ENCODE measurements around the gene SP2.

Gene SP2

DNA sequence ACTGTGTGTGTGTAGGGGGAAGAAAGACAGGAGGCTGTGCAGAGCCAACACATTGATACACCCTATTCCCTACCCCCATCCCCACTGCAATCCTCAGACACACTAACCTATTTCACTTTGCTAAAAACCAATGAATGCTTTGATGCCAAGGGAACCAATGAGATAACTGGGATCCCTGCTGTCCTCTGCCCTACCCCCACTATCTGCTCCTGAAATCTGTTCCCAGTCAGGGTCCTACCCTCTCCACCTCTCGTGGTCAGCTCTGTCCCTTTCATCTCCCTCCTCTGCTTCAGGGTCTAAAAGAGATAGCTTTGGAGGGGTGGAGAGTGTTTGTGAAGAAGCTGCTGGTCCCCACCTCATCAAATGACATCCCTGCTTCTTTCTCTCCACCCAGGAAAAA lies 26.0 kb upstream of the SP2 start:
- DNase-seq (ENCODE audit: extremely low read depth in 1 of 2, low read depth in 1 of 2) = no peak

DNA sequence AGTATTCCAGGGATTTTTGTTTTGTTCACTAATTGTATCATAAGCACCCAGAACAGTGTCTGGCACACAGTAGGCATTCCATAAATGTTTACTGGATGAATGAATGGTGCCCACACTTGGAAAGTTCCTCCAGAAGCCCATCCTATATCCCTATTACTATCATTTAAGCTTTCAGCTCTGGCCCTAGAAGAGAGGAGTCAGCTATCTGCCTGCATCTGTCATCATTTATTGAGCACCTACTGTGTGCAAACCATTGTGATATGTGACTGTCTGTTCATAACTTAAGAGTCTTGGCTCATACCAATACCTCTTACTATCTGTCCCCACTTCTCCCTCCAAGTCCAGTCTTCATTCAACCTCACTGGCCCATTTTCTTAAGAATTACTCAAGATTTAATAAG lies 25.0 kb upstream of the SP2 start:
- DNase-seq (ENCODE audit: extremely low read depth in 1 of 2, low read depth in 1 of 2) = no peak

DNA sequence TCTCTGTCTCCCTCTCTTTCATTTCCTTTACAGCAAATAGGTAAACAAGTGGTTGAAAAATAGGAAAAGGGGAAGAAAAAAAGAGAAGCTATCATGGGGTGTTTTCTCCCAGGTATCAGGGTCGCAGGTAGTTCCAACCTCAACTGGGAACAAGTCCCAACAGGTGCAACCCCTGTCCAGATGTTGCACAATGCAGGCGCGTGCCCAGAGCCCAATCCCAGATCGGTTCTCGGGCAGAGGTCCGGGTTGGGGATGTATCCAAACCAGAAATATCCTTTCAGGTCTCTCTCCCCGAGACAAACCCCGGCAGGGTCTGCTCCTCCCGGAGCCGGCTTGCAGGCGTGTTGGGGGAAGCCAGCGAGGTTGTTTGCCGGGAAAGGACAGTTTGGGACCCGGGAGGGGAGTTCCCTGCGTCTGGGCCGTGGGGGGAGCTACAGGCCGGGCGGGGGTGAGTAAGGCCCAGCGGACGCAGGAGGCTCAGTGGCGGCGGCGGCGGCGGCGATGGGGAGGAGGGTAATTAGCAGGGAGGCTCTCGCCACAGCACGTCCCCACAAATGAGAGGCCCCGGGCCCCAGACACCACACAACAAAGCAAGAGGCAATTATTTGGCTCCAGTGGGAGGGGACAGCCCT lies 23.9 kb upstream of the SP2 start:
- no peak for DNase-seq (ENCODE audit: extremely low read depth in 1 of 2, low read depth in 1 of 2)

DNA sequence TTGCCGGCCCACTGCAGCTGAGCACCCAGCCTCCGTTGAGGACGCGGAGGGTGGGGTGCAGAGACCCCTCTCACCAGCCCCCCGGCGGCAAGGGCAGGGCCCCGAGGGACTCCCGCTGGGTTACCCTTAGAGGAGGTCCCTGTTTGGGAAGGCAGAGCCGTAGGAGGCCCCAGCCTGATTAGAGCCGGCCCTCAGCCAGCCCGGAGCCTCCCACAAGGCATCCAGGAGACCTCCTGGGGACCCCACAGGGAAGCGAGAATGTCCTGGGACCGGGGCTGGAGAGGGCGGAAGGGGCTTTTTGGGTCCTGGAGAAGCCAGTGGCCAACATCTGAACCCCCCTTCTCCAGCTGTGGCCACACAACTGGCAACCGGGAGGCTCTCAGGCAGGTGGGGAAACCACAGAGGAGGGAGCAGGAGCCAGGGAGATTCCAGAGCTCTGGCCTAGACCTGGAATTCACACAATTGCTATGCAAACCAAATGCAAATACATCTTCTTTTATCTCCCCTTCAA lies 23.3 kb upstream of the SP2 start:
- DNase-seq (ENCODE audit: extremely low read depth in 1 of 2, low read depth in 1 of 2) = no peak

DNA sequence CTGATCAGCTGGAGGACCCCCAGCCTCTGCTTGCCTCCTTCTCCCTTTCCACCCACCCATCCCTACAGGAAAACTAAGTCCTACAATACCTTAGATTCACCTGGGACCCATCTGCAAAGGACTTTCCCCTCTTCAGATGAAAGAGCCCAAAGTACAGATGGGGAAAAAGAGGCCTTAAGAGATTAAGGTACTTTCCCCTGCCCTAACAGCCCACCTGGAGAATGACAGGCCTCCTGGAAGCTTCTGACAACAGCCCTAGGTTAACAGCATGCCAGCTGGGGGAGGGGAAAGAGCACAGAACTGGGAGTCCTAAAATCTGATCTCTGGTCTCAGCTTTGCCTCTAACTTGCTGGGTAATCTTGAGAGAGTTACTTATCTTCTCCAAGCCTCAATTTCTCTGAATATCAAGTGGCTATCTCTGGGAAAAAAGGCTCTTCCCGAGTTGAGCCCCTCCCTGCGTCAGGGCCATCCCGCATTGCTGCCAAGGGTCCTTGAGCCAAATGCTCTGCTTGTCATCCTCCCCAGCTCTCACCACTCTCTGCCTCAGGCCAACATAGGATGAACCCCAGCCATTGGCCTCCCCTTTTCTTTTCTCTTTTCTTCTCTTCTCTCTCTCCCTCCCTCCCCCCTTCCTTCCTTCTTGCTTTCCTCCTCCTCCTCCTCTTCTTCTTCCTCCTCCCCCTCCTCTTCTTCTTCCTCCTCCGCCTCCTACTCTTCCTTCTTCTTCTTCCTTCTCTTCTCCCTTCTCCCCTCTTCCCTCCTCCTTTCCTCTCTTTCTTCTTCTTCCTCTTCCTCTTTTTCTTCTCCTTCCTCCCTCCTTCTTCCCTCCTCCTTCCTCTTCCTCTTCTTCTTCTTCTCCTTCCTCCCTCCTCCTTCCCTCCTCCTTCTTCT lies 22.6 kb upstream of the SP2 start:
- no peak for DNase-seq (ENCODE audit: extremely low read depth in 1 of 2, low read depth in 1 of 2)

DNA sequence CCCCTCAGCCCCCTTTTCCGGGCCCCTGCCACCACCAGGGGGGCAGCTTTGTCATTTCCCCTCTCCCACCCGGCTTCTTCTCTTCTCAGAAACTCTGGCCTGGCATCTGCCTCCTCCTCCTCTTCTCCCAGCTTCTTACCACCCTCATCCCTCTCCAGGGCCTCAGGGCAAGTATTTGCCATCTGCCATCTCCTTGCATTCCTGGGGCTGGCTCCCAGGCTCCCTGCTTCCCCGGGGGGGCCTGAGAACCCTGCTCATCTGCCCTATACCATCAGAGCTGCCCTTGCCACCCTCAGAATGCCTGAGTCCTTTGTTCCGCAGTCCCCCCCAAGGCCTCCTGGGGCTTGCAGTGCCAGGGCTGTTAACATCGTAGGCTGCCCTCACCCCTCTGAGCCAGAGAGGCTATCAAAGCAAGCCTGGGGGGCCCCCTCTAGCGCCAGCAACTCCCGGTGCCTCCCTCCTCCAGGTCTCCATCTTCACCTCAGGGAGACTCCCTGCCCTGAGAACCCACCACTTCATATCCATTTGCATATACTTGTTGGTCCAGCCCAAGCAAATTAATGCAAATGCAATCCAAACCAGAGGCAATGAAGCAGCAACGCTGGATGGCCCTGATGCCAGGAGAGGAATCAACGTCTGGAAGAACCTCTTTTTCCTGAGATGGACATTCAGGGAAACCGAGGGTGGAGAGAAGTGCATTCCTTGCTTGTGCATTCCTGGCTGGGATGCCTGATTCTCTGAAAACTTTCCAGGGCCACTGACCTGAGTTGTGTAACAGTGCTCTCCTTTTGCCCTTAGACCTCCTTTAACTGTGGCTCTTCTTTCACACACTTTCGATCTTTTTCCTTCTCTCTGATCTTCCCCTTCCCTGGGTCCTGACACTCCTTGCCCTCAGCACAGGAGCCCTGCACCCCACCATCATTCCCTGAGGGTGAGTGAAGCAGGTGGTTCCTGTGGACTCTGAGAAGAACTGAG lies 20.7 kb upstream of the SP2 start:
- no peak for DNase-seq (ENCODE audit: extremely low read depth in 1 of 2, low read depth in 1 of 2)

DNA sequence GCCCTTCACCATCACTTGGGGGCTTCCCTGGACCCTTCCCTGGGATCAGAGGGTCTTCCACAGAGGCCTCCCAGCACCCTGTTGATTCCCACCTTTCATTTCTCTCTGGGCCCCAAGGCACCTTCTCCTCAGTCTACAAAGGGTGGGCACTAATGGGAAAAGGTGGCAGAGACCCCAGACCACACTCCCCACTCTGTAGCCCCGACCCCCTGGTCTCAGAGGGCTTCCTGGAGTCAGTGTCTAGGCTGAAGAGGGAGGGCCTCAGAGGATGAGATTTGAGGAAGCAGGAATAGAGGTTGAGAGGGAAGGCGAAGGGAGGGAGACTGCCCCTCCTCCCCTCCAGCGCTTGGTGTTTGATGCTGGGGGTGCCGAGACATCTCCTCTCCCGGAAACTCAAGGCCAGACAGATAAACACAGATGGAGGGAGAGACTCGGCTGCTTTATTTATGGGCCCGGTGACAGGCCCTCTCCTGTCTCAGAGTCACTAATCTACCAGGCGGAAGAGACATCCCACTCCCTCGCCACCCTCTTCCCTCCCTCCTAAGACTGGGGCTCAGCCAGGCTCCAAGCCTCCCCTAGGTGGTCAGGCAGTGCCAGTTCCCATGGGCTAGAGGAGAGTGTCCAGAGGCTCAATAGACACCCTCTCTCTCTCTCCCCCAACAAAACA lies 18.5 kb upstream of the SP2 start:
- DNase-seq (ENCODE audit: extremely low read depth in 1 of 2, low read depth in 1 of 2) = no peak

DNA sequence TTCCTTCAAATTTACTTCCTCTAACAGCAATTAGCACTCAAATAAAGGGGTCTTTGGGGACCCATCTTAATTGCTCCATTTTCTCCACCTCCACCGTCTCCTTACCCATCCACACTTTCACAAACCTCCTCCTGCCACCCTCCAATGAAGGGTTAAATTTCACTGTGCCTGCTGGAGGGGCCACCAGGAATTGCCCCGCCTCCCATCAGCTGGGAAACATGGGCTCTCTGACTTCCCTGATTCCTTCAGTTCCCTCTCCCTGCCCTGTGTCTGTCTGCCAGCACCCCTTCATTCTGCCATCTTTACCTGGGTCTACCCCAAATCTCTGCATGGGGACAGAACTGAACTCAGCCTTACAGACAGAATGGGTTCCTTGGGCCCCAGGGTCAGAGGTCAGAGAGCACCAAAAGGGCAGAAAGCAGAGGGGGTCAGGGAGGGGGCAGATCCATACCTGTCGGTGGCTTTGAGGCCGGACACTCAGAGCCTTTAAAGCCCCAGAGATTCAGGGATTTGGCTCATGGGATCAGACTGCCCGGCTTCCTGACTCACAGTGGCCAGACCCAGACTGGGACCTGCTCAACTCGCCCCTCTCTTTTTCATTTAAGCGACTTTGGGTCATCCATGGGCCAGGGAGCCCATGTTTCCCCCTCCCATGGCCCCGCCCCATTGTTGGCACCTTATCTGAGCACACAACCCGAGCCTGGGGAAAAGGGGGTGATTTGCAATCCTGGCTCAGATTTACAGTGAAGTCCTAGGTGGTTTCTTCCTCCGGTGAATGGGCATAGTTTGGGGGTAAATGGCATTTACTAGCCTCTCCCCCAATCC lies 17.6 kb upstream of the SP2 start:
- no peak for DNase-seq (ENCODE audit: extremely low read depth in 1 of 2, low read depth in 1 of 2)

DNA sequence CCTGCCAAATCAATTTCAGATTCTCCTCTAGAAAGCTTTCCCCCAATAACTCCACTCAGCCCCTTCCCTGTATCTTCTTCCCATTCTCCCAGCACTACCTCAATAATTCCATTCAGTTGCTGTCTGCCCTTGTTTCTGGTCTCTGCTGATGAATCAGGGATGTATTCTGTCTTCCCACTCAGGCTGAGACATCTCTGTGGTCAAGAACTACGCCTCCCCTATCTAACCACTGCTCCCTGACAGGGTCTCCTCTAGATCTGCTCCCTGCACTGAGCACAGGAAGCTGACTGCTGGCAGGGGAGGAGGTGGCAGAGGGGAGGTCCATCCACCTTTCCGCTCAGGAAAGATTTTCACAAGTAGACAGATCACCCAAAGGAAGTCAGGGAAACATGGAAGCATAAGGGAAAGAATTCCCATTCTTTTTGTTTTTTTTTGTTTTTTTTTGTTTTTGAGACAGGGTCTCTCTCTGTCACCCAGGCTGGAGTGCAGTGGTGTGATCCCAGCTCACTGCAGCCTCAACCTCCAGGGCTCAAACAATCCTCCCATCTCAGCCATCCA lies 16.9 kb upstream of the SP2 start:
- no peak for DNase-seq (ENCODE audit: extremely low read depth in 1 of 2, low read depth in 1 of 2)

DNA sequence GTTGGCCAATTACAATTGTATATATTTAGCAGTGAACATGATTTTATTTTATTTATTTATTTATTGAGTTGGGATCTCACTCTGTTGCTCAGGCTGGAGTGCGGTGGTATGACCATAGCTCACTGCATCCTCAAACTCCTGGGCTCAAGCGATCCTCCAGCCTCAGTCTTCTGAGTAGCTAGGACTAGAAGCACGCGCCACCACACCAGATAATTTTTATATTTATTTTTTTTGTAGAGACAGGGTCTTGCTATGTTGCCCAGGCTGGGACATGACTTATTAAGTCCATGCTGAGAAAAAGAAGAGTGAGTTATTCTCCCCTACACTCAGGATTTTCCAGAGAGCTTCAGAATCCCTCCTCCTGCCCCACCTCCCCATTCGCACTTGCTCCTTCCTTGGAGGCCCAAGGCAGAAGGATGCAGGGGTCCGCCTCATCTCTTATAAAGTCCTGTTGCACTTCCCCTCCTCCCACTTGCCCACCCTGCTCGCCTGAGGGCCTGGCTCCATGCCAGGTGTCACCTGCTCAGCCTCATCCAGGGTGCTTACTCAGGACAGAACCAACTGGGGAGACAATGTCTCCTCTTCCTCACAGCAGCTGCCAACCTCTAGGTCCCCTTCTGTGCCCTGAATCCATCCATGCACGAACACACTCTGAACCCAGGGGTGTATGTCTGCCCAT lies 16.1 kb upstream of the SP2 start:
- DNase-seq (ENCODE audit: extremely low read depth in 1 of 2, low read depth in 1 of 2) = no peak

DNA sequence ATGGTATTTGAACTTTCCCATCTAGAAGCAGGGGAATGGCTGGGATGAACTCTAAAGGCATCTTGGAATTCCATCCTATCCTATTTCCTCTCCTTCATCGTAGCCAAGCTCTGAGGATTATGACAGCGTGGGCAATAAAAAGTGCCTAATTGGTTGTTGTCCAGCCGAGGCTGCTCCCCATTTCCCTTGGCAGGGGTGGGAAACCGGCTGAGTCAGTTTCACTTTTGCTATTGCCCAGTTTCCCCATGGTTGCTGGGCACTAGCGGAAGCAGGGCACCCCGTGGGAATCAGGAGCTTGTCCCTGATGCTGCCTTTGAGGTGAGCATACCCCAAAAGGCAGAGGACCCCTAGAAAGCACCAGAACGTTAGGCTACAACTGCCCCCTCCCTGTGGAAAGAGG lies 13.8 kb upstream of the SP2 start:
- DNase-seq (ENCODE audit: extremely low read depth in 1 of 2, low read depth in 1 of 2) = no peak

DNA sequence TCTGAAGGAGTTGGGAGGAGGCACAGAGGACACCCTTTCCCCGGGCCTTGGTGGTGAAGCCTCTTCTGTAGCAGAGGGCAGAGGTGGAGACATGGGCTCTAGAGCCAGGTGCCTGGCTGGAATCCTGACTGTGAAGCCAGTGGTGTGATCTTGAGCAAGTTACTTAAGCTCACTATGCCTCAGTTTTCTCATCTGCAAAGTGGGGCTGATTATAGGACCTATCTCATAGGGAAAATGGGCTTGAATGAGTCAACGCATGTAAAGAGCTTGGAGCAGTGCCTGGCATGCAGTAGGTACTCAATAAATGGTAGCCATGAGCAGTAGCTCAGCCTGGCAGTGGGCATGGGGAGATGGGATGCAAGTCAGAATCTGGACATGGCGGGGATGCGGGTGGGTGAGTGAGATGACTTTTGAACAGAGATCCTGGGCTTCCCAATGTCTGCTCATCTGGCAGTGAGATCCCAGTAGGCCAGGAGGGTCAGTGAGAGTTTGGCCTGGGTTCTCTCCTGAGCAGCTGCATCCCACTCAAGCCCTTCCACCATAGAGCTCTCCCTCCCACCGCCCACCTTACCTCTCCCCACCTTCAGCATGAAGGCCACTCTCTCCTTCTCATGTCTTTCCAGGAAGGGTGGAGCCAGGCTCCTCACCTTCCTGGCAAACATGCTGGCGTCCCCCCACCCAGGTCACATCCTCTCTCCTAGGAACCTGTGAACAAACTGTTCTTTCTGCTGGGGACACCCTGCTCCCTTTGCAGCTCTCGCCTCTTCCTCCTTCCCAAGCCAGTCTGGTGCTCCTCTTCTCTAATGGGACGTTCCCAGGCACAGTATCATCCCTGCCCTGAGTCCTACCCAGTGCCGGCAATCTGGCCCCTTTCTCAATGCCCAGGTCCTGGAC lies 13.1 kb upstream of the SP2 start:
- DNase-seq (ENCODE audit: extremely low read depth in 1 of 2, low read depth in 1 of 2) = no peak

DNA sequence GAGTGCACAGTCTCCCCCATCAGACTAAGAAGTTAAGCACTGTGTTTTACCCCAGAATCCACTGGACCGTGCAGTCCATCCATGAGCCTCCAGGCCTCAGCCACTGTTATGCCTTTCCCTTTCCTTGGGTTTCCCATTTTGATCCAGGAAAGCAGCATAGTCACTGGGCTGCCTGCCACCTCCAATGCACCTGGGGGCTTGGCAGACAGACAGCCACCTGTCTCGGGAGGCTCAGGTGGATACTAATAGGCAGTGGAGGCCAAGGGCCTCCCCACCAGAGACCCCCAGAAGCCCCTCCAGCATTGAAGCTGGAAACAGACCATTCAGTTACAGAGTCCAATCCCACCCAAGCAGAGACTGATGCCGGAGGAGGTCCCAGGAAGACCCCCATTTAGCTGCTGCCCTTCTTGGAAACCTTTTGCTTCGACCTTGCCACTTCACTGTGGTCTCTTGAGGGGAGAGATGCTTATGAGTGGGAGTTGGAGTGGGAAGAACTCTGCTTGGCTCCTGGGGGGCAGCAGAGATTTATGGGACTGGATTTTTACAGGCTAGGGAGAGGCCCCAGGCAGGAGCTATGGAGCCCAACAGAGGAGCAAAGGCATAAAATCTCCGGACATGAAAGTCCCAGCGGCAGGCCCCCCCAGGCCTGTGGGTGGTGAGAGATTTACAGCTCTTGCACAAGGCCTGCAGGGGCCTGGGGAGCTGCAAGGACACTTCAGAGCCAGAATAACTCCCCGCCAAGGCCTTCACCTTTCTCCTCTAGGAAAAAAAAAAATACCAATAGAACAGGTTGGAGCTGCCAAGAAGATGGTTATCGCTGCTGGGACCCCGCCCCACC lies 12.2 kb upstream of the SP2 start:
- DNase-seq (ENCODE audit: extremely low read depth in 1 of 2, low read depth in 1 of 2) = no peak

DNA sequence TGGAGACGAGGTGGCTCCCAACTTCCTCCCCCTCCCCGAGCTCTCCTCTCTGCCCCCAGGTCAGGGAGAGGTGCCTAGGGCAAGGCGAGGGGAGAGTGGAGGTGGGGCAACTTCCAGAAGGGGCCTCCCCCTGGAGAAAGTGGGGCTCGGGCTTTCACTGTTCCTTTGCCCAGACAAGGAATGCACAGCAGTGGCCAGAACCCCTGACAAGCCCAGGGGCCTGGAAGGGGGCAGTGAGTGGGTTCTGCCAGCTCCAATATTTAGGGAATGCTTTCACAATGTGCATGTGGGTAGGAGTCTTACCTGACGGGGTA lies 11.7 kb upstream of the SP2 start:
- no peak for DNase-seq (ENCODE audit: extremely low read depth in 1 of 2, low read depth in 1 of 2)

DNA sequence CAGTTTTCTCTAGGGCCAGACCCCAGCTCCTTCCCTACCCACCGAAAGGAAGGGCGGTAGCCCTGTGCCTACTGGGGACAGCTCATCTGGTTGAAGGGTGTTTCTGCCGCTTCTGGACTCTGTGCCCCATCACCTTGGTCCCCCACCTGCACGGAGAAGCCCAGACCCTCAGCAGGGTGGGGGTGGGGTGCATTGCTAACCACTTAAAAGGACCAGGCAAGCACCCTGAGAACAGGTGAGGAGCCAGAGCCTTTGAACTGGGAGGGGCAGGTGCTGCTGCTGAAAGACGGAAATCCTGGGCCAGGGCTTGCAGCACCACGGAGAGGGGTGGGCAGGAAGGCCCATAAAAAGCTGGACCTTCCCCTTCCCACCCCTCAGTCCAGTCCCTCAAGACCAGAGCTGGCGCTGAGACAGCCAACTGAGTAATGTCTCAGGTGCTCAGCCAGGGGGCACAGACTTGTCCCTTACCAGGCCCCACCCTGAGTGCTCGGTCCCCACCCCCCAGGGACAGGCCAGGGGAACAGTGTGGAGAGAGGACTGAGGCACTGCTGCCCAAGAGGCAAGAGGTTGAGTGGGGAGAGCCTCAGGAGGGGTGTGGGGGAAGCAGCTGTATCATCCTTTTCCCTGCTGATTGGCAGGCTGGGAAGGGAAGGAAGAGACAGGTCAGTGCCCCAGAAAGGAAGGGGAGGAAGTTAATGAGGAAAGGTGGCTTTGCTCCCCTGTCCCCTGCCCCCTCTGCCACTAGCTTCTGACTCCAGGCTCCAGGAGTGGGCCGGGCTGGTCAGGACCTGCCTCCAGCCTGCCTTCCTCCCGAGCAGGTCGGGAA lies 10.9 kb upstream of the SP2 start:
- DNase-seq (ENCODE audit: extremely low read depth in 1 of 2, low read depth in 1 of 2) = no peak

DNA sequence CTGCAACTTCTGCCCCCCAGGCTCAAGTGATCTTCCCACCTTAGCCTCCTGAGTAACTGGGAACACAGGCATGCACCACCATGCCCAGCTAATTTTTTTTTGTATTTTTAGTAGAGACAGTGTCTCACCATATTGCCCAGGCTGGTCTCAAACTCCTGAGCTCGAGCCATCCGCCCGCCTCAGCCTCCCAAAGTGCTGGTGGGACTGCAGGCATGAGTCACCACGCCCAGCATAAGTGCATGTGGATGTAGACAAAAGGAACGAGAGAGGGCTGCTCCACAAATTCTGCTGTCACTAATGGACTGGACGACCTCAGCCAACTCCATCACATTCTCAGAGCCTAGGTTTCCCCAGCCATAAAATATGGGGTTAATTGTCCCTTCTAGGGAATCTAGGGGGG lies 7.7 kb upstream of the SP2 start:
- DNase-seq (ENCODE audit: extremely low read depth in 1 of 2, low read depth in 1 of 2) = no peak
